ENCODE measurements around the gene SLC5A2.

The SLC5A2 gene

DNA sequence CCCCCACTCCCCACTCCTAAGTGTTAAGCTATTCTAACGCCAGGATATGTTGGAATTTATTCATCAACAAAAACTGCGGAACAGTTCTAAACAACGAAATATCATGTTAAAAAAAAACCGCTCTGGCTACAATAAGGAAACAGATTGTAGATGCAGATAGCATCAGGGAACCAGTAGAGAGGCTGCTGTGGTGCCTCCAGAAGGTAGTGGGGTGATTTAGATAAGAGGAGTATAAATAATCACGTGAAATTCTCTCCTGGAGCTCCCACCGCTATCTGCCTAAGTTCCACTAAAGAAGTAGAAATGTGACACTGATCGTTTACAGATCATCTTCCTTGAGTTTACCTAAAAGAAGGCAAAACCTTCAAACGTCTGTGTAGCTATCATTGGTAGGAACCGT lies 52.8 kb downstream of the SLC5A2 start:
- TF ChIP-seq, protein P1, sequence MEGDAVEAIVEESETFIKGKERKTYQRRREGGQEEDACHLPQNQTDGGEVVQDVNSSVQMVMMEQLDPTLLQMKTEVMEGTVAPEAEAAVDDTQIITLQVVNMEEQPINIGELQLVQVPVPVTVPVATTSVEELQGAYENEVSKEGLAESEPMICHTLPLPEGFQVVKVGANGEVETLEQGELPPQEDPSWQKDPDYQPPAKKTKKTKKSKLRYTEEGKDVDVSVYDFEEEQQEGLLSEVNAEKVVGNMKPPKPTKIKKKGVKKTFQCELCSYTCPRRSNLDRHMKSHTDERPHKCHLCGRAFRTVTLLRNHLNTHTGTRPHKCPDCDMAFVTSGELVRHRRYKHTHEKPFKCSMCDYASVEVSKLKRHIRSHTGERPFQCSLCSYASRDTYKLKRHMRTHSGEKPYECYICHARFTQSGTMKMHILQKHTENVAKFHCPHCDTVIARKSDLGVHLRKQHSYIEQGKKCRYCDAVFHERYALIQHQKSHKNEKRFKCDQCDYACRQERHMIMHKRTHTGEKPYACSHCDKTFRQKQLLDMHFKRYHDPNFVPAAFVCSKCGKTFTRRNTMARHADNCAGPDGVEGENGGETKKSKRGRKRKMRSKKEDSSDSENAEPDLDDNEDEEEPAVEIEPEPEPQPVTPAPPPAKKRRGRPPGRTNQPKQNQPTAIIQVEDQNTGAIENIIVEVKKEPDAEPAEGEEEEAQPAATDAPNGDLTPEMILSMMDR (IDR thresholded peaks at IDR 0.05): no peak

DNA sequence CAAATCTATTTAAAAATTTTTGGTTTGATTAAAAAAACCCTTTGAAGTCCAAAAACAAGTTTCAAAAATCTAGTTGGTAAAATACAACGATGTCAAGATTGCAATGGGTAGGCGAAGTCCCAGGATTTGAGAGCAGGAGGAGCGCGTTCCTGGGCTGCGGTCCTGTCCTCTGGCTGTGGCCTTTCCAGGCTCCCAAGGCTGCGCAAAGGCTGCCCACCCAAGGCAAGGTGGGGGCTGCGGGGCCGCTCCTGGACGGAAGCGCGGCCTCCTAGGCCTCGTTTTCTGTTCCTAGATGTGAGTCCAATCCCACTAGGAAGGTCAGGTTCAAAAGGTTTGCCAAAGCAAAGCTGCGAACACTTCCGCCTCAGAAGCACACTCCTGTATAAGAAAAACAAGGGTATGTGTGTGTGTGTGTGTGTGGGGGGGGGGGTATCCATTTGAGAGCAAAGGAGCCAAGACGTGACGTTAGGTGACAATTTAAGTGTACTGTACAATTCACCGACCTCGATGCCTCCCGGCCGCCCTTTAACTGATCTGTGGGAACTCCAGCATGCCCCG lies 54.0 kb downstream of the SLC5A2 start:
- TF ChIP-seq, protein P1 (IDR thresholded peaks at IDR 0.05): no peak

- TF ChIP-seq, protein P1 (IDR thresholded peaks at IDR 0.05): no peak
Measured at GRCh38 chr16:31537362-31538242, 54.7 kb downstream of the SLC5A2 start.

Measured in LNCAP (cell line).